GM12878 (cell line): ENCODE results near the gene TTC23L. TPM values are rescaled to one million over a fixed set of nuclear protein-coding genes. Genes with fewer than 3 reads are reported as not detected.

Experiments
- ATAC-seq: fragments of 200-7000 bp; cut with Tn5 transposase; 3 replicates; pipeline ENCODE4 v1.9.1; 2020; ENCODE audit warnings: mild to moderate bottlenecking, moderate library complexity
- BruUV-seq: library from RNA; stranded (reverse); fragments of 400-500 nt; replicated peaks from 2 replicates; lab custom pipeline; 2021; lab: Mats Ljungman, UMichigan
- CTCF ChIA-PET: fragments of 300-600 bp; sonication (Branson Sonifier 250); formaldehyde crosslinking; extraction: SDS; loops from one replicate; lab custom pipeline; 2021; ENCODE audit warnings: inconsistent platforms; lab: Yijun Ruan, JAX
- POLR2A ChIA-PET: fragments of 350-600 bp; formaldehyde crosslinking; extraction: SDS; loops from one replicate; lab custom pipeline; 2021; ENCODE audit warnings: inconsistent platforms; lab: Charles Lee
- RAD21 ChIA-PET: fragments of 300-600 bp; sonication (Branson Sonifier 250); formaldehyde crosslinking; loops from one replicate; lab custom pipeline; 2023; ENCODE audit warnings: antibody characterized with exemption; ENCODE audit not compliant: unreplicated experiment; lab: Charles Lee
- SMC1A ChIA-PET: fragments of 300-600 bp; sonication (Branson Sonifier 250); formaldehyde crosslinking; loops from one replicate; lab custom pipeline; 2023; ENCODE audit not compliant: unreplicated experiment, uncharacterized antibody; lab: Charles Lee
- DNase-seq: peaks from one replicate; pipeline ENCODE4 v3.0.0-alpha.2; 2011; ENCODE audit warnings: low read depth, low spot score
- FAIRE-seq: peaks from 3 replicates; lab custom pipeline; 2011; peaks lifted over from hg19 to GRCh38; lab: Jason Lieb, UNC
- H2AFZ ChIP-seq: 2 replicates; pipeline ENCODE4 v1.6.0; 2011; ENCODE audit warnings: low read depth, low read length, control low read depth; ENCODE audit not compliant: control insufficient read depth
- H3K27ac ChIP-seq: 2 replicates; pipeline ENCODE4 v1.5.1; 2011; ENCODE audit warnings: control low read depth; ENCODE audit not compliant: control insufficient read depth, insufficient read depth
- H3K27me3 ChIP-seq, 2 experiments: replicated peaks in 1 of 2; 2 replicates each; pipeline versions ENCODE4 v1.6.0 to v1.6.1; 2011; ENCODE audit warnings: low read length in 1 of 2; ENCODE audit not compliant: control insufficient read depth in 2 of 2, insufficient read depth in 2 of 2
- H3K36me3 ChIP-seq, 2 experiments: 2 replicates each; pipeline ENCODE4 v1.5.1; 2011; ENCODE audit warnings: low read length in 1 of 2; ENCODE audit not compliant: control insufficient read depth in 2 of 2, insufficient read depth in 2 of 2
- H3K4me1 ChIP-seq: 2 replicates; pipeline ENCODE4 v1.6.1; 2011; ENCODE audit warnings: mild to moderate bottlenecking, low read length, moderate library complexity, mixed read lengths; ENCODE audit not compliant: control insufficient read depth, insufficient read depth
- H3K4me2 ChIP-seq: 2 replicates; pipeline ENCODE4 v1.6.0; 2011; ENCODE audit warnings: control low read depth; ENCODE audit not compliant: control insufficient read depth, insufficient read depth
- H3K4me3 ChIP-seq: fragments of 200-600 bp; sonication (generic); 2 replicates; pipeline ENCODE4 v1.5.1; 2016
- H3K79me2 ChIP-seq: 2 replicates; pipeline ENCODE4 v1.6.0; 2011; ENCODE audit warnings: low read length; ENCODE audit not compliant: control insufficient read depth, insufficient read depth
- H3K9ac ChIP-seq: 2 replicates; pipeline ENCODE4 v1.8.0; 2011; ENCODE audit warnings: low read length, control low read depth, mixed read lengths; ENCODE audit not compliant: control insufficient read depth, insufficient read depth
- H3K9me3 ChIP-seq: replicated peaks from 3 replicates; pipeline ENCODE4 v1.5.1; 2011; ENCODE audit warnings: mild to moderate bottlenecking, low read length; ENCODE audit not compliant: control insufficient read depth, insufficient read depth
- H4K20me1 ChIP-seq: 2 replicates; pipeline ENCODE4 v1.6.0; 2011; ENCODE audit not compliant: control insufficient read depth, insufficient read depth
- MXI1 ChIP-seq: fragments of 150-350 bp; IDR thresholded peaks from 2 replicates; pipeline ENCODE4 v1.6.1; 2011; ENCODE audit warnings: low read depth, mild to moderate bottlenecking, inconsistent platforms, low read length, improper control_type of control experiment
- WGBS: methylation state at CpG from one replicate; pipeline ENCODE4 v1.1.6; 2016; ENCODE audit warnings: low lambda C conversion rate; ENCODE audit not compliant: insufficient replicate concordance, insufficient coverage; ENCODE audit errors: missing lambda C conversion rate; 5-methylcytosine and 5-hydroxymethylcytosine counted together
- in situ Hi-C: fragments of 300-500 bp; cut with MboI; formaldehyde crosslinking; loops from 9 replicates; pipeline ENCODE4 v1.14.3; 2018; ENCODE audit warnings: mixed read lengths
- intact Hi-C: fragments of 100-400 bp; cut with micrococcal nuclease; formaldehyde crosslinking; loops from one replicate; pipeline ENCODE4 v1.14.2; 2022; ENCODE audit not compliant: unreplicated experiment
- polyA plus RNA-seq, 11 experiments: library from polyadenylated mRNA; depleted of rRNA in 4 of 11; unstranded in 6 of 11; stranded (reverse) in 5 of 11; fragments of >200 nt; fragmentation: Nextera tagmentation in 4 of 11; fragmentation: Illumina TruSeq in 1 of 11; extraction: Ambion mirVana in 4 of 11; extraction: Trizol in 1 of 11; gene quantifications; 1 replicate in 1 of 11; 2 replicates in 10 of 11; pipeline versions ENCODE4 v1.2.1 to v1.2.3, GENCODE V29; 2011 to 2016; ENCODE audit warnings: inconsistent platforms in 2 of 11, missing spikeins in 2 of 11, low read depth in 1 of 11
- total RNA-seq, 4 experiments: library from RNA; depleted of rRNA in 3 of 4; stranded (reverse); fragments of >200 nt in 3 of 4; fragmentation: Illumina TruSeq in 1 of 4; extraction: Trizol in 1 of 4; gene quantifications; 2 replicates each; pipeline versions ENCODE4 v1.2.1 to v1.2.3, GENCODE V29; 2013 to 2021
- TF ChIP-seq, protein P1 (sequence below): fragments of 450-650 bp; IDR thresholded peaks from 2 replicates; pipeline ENCODE4 v1.6.1; 2016; ENCODE audit warnings: mild to moderate bottlenecking

Gene TTC23L
- total and polyA plus RNA-seq, 10 of the 15 experiments (the other 5 are each of a cell fraction or from before 2014, with no cell fraction given) = 0.09 to 0.34 TPM; not detected in 8

DNA sequence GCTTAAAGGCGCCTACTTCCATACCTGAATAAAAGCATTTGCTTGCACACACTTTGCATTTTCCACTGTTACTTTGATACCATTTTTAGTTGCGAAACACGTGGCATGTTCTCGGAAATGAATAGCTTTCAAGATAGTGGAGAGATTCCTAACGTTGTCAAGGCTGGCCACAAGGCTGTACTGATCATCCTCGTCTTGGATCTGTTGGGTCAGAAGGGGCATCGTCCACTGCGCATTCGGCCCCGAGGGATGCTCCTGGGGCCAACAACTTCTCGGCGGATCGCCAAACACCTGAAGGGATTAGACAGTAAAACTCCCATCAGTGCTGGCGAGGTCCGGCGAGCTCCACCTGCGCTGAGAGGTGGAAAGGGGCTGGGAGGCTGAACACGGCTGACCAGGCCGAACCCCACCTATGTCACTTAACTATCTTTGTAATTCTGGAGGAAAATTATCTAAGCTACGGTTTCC, 75.7 kb downstream of the TTC23L start:
- H3K27me3 ChIP-seq = no peaks in the 10 kb centered on the region
- H4K20me1 ChIP-seq = no peaks in the 10 kb centered on the region
- H3K9ac ChIP-seq = peak overlapping the region; percentile 96
- SMC1A ChIA-PET = interaction anchor here (0.7 to 4.5 kb wide), 10 partner anchors 9 to 416 kb away, joined by 3 to 27 read pairs (median 3); no protein-coding TSS in a partner anchor
- FAIRE-seq (no peak), ATAC-seq (peak; percentile 35), DNase-seq (no peak)
- under 1% methylated on average over 20 of the region's 20 CpGs for WGBS
- POLR2A ChIA-PET = interaction anchor here (0.5 to 5.3 kb wide), 5 partner anchors 10 to 722 kb away, joined by 3 to 79 read pairs (median 5); partner anchors contain the start of gene DNAJC21
- CTCF ChIA-PET = interaction anchor here (0.9 to 2.9 kb wide), 8 partner anchors 15 to 429 kb away, joined by 3 to 13 read pairs (median 4); partner anchors contain the start of gene DNAJC21
- H2AFZ ChIP-seq = peak overlapping the region; percentile 96
- RAD21 ChIA-PET = interaction anchor here (1.0 to 3.8 kb wide), 5 partner anchors 9 to 415 kb away, joined by 3 to 50 read pairs (median 5); partner anchors contain the start of gene DNAJC21
- peaks cover 0 to 2% of the 10 kb centered on the region in 2 experiments; a peak in 1 of 4 replicates for H3K36me3 ChIP-seq
- H3K4me2 ChIP-seq = peak overlapping the region; percentile 60
- H3K9me3 ChIP-seq = no peaks in the 10 kb centered on the region
- H3K4me1 ChIP-seq = peaks cover 6% of the 10 kb centered on the region; the same call in 1 of the 2 replicates
- peak overlapping the region; percentile 90 for H3K27ac ChIP-seq
- peak overlapping the region; percentile 100 for H3K4me3 ChIP-seq
- TF ChIP-seq MXI1 = peak; percentile 51; the same call in 1 of the 2 replicates
- TF ChIP-seq, protein P1, sequence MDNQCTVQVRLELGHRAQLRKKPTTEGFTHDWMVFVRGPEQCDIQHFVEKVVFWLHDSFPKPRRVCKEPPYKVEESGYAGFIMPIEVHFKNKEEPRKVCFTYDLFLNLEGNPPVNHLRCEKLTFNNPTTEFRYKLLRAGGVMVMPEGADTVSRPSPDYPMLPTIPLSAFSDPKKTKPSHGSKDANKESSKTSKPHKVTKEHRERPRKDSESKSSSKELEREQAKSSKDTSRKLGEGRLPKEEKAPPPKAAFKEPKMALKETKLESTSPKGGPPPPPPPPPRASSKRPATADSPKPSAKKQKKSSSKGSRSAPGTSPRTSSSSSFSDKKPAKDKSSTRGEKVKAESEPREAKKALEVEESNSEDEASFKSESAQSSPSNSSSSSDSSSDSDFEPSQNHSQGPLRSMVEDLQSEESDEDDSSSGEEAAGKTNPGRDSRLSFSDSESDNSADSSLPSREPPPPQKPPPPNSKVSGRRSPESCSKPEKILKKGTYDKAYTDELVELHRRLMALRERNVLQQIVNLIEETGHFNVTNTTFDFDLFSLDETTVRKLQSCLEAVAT = no peak
- TF ChIP-seq, all 136 proteins: peak for 1
- in situ Hi-C loops = loop anchor here (10.0 to 25.0 kb wide), 3 partner anchors 427 to 1470 kb away; partner anchors contain the start of genes AMACR and TARS1
- intact Hi-C loops = loop anchor here (2.0 to 10.0 kb wide), 3 partner anchors 14 to 910 kb away; partner anchors contain the start of genes AMACR and DNAJC21
- no TSS peak for BruUV-seq
- H3K79me2 ChIP-seq = peaks cover 64% of the 10 kb centered on the region
